Measurements from ENCODE around the gene MYBBP1A. TPM values are rescaled to one million over a fixed set of nuclear protein-coding genes. Genes with fewer than 3 reads are reported as not detected.
A peak's percentile ranks its signal among the peaks of the same experiment; 100 is the strongest.

MYBBP1A gene
- total and polyA plus RNA-seq, 2 of the 13 experiments (the other 11 are each of a cell fraction or from before 2014, with no cell fraction given): 18.6 to 54.8 TPM

DNA sequence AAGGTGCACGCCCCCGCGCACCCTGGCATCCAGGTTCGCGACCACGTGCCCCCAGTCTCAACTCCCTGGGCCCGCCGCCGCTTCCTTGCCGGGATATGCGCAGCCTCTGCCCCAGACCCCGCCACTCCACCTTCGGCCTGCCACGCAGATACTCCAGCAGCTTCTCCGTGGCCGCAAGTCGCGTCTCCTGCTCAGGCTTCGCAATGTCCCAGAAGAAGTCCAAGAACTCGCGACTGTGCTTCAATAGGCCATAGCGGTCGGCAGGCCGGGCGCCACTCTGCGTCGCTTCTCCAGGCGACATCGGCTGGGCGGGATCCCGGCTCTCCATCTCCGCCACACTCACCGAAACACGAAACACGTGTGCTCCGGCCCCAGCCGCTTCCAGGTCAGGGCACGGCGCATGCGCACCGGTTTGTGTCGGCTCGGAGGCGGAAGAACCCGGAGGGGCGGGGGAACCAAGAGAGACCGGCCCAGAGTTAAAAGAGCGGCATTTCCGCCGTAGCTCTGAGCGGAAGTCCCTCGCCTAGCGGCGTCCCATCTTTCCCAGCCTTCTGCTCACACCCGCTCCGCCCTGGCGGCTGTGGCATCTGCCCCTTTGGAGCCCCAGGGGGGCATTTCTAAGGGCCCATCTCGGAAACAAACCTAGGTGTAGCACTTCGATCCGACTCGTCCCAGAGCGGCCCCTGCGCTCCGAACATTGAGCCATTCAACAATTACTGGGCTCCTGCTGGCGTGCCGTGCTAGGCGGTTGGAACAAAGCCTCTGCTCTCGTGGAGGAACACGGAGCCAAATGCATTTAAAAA, at the start of gene MYBBP1A (continued):
- TF ChIP-seq, protein P1, sequence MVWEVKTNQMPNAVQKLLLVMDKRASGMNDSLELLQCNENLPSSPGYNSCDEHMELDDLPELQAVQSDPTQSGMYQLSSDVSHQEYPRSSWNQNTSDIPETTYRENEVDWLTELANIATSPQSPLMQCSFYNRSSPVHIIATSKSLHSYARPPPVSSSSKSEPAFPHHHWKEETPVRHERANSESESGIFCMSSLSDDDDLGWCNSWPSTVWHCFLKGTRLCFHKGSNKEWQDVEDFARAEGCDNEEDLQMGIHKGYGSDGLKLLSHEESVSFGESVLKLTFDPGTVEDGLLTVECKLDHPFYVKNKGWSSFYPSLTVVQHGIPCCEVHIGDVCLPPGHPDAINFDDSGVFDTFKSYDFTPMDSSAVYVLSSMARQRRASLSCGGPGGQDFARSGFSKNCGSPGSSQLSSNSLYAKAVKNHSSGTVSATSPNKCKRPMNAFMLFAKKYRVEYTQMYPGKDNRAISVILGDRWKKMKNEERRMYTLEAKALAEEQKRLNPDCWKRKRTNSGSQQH (CRISPR knock-in tag; IDR thresholded peaks at IDR 0.05; ENCODE audit: low read depth): peak; percentile 25; the same call in 1 of the 2 replicates
- no peak; the same call in 1 of the 2 replicates for TF ChIP-seq ZNF337 (CRISPR knock-in tag; IDR thresholded peaks at IDR 0.05; ENCODE audit: borderline replicate concordance, low read depth)
- no peak for TF ChIP-seq CENPX (CRISPR knock-in tag; IDR thresholded peaks at IDR 0.05)
- TF ChIP-seq, protein P2, sequence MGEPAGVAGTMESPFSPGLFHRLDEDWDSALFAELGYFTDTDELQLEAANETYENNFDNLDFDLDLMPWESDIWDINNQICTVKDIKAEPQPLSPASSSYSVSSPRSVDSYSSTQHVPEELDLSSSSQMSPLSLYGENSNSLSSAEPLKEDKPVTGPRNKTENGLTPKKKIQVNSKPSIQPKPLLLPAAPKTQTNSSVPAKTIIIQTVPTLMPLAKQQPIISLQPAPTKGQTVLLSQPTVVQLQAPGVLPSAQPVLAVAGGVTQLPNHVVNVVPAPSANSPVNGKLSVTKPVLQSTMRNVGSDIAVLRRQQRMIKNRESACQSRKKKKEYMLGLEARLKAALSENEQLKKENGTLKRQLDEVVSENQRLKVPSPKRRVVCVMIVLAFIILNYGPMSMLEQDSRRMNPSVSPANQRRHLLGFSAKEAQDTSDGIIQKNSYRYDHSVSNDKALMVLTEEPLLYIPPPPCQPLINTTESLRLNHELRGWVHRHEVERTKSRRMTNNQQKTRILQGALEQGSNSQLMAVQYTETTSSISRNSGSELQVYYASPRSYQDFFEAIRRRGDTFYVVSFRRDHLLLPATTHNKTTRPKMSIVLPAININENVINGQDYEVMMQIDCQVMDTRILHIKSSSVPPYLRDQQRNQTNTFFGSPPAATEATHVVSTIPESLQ (CRISPR knock-in tag; conservative IDR thresholded peaks at IDR 0.05): no peak
- TF ChIP-seq, protein P3, sequence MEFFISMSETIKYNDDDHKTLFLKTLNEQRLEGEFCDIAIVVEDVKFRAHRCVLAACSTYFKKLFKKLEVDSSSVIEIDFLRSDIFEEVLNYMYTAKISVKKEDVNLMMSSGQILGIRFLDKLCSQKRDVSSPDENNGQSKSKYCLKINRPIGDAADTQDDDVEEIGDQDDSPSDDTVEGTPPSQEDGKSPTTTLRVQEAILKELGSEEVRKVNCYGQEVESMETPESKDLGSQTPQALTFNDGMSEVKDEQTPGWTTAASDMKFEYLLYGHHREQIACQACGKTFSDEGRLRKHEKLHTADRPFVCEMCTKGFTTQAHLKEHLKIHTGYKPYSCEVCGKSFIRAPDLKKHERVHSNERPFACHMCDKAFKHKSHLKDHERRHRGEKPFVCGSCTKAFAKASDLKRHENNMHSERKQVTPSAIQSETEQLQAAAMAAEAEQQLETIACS (CRISPR knock-in tag; IDR thresholded peaks at IDR 0.05): no peak
- peak; percentile 86; the same call in 1 of the 2 replicates for TF ChIP-seq ZNF619 (CRISPR knock-in tag; IDR thresholded peaks at IDR 0.05)
- TF ChIP-seq, protein P4, sequence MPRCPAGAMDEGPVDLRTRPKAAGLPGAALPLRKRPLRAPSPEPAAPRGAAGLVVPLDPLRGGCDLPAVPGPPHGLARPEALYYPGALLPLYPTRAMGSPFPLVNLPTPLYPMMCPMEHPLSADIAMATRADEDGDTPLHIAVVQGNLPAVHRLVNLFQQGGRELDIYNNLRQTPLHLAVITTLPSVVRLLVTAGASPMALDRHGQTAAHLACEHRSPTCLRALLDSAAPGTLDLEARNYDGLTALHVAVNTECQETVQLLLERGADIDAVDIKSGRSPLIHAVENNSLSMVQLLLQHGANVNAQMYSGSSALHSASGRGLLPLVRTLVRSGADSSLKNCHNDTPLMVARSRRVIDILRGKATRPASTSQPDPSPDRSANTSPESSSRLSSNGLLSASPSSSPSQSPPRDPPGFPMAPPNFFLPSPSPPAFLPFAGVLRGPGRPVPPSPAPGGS (CRISPR knock-in tag; IDR thresholded peaks at IDR 0.05): peak; percentile 52; the same call in 1 of the 2 replicates
- 0 out of 2 replicates have a peak, but pooled peaks have one; percentile 61 for TF ChIP-seq ZSCAN12 (CRISPR knock-in tag; IDR thresholded peaks at IDR 0.05)
- TF ChIP-seq ETV6 (CRISPR knock-in tag; conservative IDR thresholded peaks at IDR 0.05): no peak
- TF ChIP-seq ZNF230 (CRISPR knock-in tag; IDR thresholded peaks at IDR 0.05): peak; percentile 93; the same call in 1 of the 2 replicates
- TF ChIP-seq NR2F1 (CRISPR knock-in tag; IDR thresholded peaks at IDR 0.05): no peak
- TF ChIP-seq TMF1 (CRISPR knock-in tag; IDR thresholded peaks at IDR 0.05; ENCODE audit: low read depth): peak; percentile 50; the same call in 1 of the 2 replicates
- peak; percentile 86 for TF ChIP-seq ZFP90 (CRISPR knock-in tag; IDR thresholded peaks at IDR 0.05; ENCODE audit: borderline replicate concordance)
- no peak for TF ChIP-seq ADNP (CRISPR knock-in tag; IDR thresholded peaks at IDR 0.05)
- TF ChIP-seq GPN1 (CRISPR knock-in tag; IDR thresholded peaks at IDR 0.05; ENCODE audit: borderline replicate concordance): no peak
- peak; percentile 63; the same call in 1 of the 2 replicates for TF ChIP-seq ZNF354B (CRISPR knock-in tag; IDR thresholded peaks at IDR 0.05)
- TF ChIP-seq, protein P5, sequence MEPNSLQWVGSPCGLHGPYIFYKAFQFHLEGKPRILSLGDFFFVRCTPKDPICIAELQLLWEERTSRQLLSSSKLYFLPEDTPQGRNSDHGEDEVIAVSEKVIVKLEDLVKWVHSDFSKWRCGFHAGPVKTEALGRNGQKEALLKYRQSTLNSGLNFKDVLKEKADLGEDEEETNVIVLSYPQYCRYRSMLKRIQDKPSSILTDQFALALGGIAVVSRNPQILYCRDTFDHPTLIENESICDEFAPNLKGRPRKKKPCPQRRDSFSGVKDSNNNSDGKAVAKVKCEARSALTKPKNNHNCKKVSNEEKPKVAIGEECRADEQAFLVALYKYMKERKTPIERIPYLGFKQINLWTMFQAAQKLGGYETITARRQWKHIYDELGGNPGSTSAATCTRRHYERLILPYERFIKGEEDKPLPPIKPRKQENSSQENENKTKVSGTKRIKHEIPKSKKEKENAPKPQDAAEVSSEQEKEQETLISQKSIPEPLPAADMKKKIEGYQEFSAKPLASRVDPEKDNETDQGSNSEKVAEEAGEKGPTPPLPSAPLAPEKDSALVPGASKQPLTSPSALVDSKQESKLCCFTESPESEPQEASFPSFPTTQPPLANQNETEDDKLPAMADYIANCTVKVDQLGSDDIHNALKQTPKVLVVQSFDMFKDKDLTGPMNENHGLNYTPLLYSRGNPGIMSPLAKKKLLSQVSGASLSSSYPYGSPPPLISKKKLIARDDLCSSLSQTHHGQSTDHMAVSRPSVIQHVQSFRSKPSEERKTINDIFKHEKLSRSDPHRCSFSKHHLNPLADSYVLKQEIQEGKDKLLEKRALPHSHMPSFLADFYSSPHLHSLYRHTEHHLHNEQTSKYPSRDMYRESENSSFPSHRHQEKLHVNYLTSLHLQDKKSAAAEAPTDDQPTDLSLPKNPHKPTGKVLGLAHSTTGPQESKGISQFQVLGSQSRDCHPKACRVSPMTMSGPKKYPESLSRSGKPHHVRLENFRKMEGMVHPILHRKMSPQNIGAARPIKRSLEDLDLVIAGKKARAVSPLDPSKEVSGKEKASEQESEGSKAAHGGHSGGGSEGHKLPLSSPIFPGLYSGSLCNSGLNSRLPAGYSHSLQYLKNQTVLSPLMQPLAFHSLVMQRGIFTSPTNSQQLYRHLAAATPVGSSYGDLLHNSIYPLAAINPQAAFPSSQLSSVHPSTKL (CRISPR knock-in tag; IDR thresholded peaks at IDR 0.05): no peak; the same call in 1 of the 2 replicates
- TF ChIP-seq FOXC1 (CRISPR knock-in tag; IDR thresholded peaks at IDR 0.05; ENCODE audit: borderline replicate concordance): peak; percentile 96
- TF ChIP-seq MAFF (IDR thresholded peaks at IDR 0.05; ENCODE audit: low read depth, low read length): no peak
